Esophagus muscularis mucosa (tissue), 3 donors: Measurements from ENCODE around the gene ATRN.

Source experiments
- CTCF ChIP-seq, 3 experiments: fragments of 200-600 bp in 2 of 3; fragments of 450-650 bp in 1 of 3; sonication (generic) in 2 of 3; IDR thresholded peaks; one replicate each; pipeline ENCODE4 v1.5.1; 2017 to 2019; ENCODE audit warnings: antibody characterized with exemption in 3 of 3, mild to moderate bottlenecking in 2 of 3, moderate library complexity in 1 of 3
- EP300 ChIP-seq: sonication (generic); formaldehyde crosslinking; IDR thresholded peaks from one replicate; pipeline ENCODE4 v1.6.1; 2017; ENCODE audit warnings: antibody characterized with exemption

GRCh38 chr20:3465301-3465700 lies 5.5 kb upstream of the ATRN start:
- TF ChIP-seq EP300, result no peak
- TF ChIP-seq CTCF (IDR thresholded peaks at IDR 0.05), result no peak
